EH (cell line): ENCODE measurements around the gene ZNF324.
"Not testable (repeated sequence)": the region's sequence is repeated elsewhere in the genome, so short reads cannot be mapped to it uniquely, and the experiment has no call there.

Experiments
- DNase-seq: peaks from one replicate; pipeline ENCODE4 v3.0.0-alpha.2; 2015; ENCODE audit warnings: low read depth

ZNF324 gene

DNA sequence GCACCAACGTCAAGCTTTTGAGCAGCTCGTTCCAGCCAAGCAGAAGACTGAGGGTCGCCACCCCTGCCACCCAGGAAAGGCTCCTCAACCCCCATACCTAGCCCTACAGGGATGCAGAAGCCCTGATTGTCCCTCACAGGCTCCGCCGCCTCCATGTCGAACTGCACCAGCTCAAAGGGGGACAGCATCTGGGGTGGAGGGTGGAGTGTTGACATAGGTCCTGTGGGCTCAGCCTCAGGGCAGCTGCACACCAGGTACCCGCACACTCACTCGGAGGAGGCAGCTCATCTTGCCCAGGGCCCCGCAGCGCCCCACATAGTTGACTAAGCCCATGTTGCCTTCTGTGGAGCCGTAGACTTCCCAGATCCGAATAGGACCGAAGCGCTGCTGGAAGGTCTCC, 33.4 kb downstream of the ZNF324 start:
- DNase-seq = no peak

GRCh38 chr19:58507602-58508223, 40.8 kb downstream of the ZNF324 start:
- DNase-seq = not testable (repeated sequence)

DNA sequence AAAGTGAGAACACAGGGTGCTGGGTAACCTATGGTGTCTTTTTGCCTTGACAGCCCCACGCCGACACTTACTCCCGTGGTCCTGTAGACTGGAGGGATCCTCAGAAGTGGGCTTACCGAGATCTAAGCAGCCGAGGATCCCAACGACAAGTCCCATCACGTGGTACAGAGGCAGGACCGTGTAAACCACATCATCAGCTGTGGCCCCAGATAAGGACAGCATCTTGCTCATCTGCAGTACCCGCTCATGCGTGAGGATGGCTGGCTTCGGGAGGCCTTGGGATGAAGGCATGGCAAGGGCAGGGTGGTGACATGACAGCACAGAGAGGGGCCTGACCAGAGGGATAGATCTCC, 42.8 kb downstream of the ZNF324 start:
- no peak for DNase-seq

- DNase-seq = no peak
These were observed 43.4 kb downstream of the ZNF324 start for GRCh38 chr19:58510084-58510862.

- DNase-seq = no peak
These were observed 44.7 kb downstream of the ZNF324 start, which contains the start of gene SLC27A5 for GRCh38 chr19:58511353-58512208. Gene SLC27A5, minus strand, starts transcription at chr19:58511992. Its CDS starts 37 bp downstream, at chr19:58511955.

- no peak for DNase-seq
These were observed 46.4 kb downstream of the ZNF324 start for GRCh38 chr19:58513213-58513693.

DNA sequence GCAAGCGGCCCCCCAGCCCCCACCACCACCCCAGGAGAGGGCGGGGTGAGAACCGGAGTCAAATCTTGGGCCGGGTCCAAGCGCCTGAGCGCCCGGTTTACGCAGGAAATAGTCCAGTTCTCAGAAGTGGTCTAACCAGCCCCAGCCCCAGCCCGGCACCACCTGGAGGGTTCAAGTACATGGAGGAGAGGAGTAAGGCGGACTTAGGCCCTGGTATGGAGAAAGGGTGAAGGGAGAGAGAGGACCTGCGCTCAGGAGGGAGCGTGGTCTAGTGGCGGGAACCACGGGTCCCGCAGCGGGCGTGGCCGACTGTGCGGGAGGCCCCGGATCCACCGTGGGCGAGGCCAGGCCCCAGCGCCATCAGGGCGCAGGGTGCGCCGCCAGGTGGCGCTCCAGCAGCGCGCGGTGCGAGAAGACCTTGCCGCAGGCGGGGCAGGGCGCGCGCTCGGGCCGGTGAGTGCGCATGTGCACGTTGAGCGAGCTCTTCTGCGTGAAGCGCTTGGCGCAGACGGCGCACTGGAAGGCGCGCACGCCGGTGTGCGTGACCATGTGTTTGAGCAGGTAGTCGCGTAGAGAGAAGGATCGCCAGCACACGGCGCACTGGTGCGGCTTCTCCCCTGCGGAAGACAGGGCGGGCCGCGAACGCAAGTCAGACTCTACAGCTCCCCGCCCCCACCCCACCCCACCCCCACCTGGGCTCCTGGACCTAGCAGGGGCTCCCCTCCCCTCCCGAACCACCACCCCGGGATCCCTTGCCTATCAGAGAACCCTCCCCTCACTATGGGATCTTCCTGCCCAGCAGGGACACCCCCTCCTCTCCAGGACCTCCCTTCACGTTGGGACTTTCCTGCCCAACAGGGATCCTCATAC, 47.0 kb downstream of the ZNF324 start:
- peak; percentile 59 for DNase-seq

DNA sequence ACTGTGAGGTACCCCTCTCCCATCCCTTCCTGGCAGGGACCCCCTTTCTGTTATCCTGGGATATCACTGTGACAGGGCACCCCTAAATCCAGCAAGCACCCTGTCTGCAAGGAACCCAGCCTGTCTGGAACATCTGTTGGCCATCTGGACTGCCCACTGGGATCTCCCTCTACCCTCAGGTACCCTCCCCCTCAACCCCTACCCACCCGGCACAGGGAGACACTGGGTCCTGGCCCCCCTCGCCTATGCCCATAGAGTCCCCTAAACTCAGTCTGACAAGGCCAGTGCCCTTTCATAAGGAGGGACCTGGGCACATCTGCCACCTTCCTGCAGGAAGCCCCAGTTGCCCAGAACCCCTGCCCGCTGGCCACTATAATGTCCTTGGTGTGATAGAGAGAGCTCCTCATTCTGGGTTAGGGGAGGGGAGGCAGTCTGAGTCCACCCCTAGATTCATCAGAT, 47.7 kb downstream of the ZNF324 start:
- DNase-seq = no peak

GRCh38 chr19:58515259-58515658, 48.4 kb downstream of the ZNF324 start:
- no peak for DNase-seq

GRCh38 chr19:58516246-58516836, 49.5 kb downstream of the ZNF324 start:
- DNase-seq = no peak

DNA sequence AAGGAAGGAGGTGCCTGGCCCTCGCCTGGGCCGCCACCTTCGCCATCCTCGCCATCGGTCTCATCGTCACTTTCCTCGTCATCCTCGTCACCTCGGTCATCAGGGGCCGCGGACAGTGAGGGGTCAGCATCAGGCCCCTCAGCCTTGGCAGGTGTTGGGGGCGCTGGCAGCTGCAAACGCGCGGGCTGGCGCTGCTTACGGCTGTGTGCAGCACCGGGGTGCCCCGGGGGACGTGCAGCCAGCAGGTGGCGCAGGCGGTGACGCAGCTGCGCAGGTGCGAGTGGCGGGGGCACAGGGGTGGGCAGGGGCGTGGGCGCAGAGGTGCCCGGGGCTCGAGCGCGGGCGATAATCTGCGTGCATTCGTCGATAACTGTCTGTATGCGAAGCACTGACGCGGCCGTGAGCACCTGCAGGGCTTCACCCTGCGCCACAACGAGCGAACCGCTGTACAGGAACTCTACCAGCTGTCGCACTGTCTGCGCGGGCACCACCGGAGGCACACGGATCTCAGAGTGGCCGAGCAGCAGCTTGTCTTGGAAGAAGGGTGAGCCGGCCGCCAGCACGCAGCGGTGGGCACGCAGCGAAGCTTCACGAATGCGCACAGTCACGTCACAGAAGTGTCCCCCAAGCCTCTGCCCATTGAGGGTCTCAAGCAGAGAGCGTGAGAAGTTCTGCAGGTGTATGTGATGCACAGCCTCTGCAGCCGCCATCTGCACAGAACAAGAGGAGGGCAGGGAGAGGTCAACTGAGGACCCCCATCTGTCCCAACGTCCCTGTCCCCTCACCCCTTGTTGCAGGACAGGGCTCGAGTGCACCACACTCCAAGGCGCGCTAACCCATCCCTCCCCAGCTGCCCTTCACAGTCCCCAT, 50.3 kb downstream of the ZNF324 start:
- no peak for DNase-seq

DNA sequence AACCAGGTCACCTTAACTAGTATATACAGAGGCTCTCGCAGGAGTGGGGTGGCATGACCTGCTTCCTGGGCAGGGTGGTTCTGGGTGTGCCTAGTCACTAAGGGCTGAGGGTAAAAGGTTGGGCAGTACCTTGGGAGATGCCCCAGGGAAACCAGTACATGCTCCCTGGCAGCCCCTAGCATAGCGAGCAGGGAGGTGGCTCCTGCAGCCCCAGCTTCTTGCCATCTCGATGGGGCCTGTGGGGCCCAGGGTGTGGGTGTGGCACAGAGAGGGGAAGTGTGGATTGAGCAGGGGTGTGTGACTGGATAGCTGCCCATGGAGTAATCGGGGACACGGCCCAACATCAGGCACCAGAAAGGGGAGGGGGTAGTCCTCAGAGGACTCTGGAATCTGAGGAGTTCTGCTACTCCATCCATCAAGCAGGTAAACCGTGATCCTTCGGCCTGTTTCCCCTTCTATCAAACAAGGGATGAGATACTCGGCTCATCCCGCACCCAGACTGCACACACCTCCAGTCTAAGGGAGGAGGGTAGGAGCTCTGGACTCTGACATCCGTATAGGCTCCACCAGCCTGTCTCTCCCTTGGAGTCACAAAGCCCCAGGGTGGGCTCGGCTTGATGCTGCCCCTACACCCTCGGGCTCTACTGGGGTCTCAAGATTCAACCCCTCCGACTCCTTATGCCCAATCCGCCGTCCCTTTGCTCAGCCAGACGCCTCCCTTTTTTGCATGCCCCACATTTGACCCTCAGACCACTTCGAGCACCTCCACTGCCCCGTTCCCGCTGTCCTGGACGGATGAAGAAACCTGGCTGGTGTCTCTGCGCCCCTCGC, 51.6 kb downstream of the ZNF324 start:
- peak; percentile 11 for DNase-seq

DNA sequence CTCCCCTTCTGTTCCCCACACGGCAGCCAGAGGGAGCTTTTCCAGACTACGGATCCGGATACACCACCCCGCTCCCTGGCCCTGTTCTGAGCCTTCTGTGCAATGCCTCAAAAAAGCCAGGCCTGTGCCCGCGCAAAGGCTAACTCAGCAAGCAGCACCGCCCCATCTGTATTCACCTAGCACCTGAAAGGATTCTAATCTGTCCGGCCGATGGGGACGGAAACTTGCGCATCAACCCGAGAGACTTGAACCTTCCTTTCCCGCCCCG, 52.1 kb downstream of the ZNF324 start:
- peak; percentile 79 for DNase-seq

DNA sequence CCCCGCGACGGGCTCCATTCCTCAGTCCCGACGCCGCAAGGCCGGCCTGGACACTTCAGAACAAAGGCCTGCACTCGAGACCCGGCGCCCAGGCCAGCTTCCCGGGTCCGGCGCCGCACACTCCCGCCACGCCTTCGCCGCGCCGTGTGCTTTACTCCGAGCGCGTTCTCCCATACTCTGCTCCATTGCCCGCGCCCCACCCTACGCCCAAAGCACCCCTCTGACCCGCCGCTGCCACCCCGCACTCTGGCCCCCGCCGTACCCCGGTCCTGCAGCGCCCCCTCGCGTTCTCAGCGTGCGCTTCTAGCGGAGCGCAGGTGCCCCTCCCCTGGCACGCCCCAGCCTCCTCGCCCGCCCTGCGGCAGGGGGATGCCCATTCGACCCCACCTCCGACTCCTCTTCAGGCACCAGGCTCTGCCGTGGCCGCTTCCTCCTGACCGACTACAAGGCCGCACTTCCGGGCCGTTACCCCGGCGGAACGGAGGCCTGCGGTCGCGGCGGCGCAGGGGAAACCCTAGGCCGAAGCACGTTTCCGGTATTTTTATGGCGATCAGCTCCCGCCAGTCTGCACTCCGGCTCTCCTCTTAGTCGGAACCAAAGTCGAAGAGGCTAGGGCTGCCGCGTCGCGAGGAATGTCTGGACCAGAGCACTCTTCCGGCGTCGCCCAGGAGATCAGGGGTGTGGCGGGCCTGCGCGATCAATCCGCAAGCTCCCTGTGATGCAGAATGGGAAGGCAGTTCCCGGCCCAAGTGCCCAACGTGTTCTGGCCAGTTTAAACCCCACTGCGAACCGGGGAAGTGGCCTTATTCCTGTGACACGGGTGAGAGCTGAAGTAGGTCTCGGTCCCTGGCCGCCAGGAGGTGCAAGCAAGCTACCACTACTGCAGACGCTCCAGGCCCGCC, 52.7 kb downstream of the ZNF324 start, which contains the start of gene ZBTB45:
TSS of gene ZBTB45 (minus strand) at position 456 of the 902 bp plus-strand sequence. CDS start 2,137 bp downstream, outside the sequence.
- DNase-seq = peak; percentile 97

DNA sequence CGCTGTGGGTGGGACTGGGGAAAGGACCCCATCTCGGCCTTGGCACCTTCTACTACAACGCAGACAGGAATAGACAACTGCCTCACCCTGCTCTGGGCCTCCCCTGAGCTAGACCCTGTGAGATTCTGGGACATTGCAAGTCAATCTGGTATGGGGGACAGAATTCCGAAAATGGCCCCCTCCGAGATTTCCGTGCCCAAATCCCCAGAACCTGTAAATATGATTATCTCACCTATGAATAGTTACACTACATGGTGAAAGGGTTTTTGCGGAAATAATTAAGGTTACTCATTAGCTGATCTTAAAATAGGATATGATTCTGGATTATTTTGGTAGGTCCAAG, 53.3 kb downstream of the ZNF324 start:
- DNase-seq = no peak

DNA sequence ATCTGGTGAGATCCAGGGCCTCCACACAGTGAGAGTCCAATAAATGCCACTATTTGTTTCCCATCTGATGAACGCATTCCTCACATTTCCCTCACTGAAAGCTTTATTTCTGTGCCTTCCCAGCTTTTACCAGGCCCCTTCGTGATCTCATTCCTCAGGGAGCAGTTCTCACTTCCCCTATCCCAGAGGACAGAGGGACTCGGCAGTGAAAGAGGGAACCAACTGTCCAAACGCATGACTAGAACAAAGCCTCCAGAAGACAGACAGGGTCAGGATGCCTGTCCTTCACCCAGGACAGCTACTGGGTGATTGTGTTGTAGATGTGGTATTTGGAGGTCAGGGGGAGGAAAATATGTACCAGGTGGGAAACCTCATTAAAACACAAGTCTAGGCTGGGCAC, 54.8 kb downstream of the ZNF324 start:
- no peak for DNase-seq

DNA sequence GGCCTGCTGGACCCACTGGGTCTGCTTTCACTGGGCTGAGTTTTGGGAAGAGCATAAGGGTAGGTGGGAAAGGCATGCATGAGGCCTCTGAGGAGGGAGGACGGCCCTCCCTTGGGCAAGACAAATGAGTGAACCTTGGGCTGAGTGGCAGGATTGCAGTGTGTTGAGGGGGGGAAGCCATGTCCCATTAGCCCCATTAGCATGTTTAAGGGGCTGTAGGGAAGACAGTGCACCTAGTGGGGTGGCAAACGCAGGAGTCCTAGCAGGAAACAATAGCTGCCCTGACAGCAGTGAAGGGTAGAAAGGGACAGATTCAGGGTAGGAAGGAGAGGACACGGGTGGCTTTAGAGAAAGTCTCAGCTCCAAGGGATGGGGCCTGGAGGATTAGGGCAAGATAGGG, 55.8 kb downstream of the ZNF324 start:
- DNase-seq = no peak
